Fibroblast of lung (primary cell): Measurements from ENCODE around the gene PLCXD3. TPM values are rescaled to one million over a fixed set of nuclear protein-coding genes. Genes with fewer than 3 reads are reported as not detected.

Source experiments
- DNase-seq, 2 donors: peaks; one replicate each; pipeline versions ENCODE4 v3.0.0 to v3.0.0-alpha.2; 2010; ENCODE audit warnings: low read depth in 2 of 2
- H2AFZ ChIP-seq: 2 replicates; pipeline ENCODE4 v1.5.1; 2012; ENCODE audit warnings: low read length, control low read depth, inconsistent platforms
- H3K27ac ChIP-seq: 2 replicates; pipeline ENCODE4 v1.5.1; 2011; ENCODE audit warnings: low read length, control low read depth; ENCODE audit not compliant: insufficient read depth
- H3K27me3 ChIP-seq: 2 replicates; pipeline ENCODE4 v1.5.1; 2011; ENCODE audit warnings: mild to moderate bottlenecking, low read length; ENCODE audit not compliant: control insufficient read depth, insufficient read depth
- H3K36me3 ChIP-seq: 2 replicates; pipeline ENCODE4 v1.5.1; 2011; ENCODE audit warnings: low read length; ENCODE audit not compliant: control insufficient read depth, insufficient read depth
- H3K4me1 ChIP-seq: 2 replicates; pipeline ENCODE4 v1.5.1; 2011; ENCODE audit warnings: low read length; ENCODE audit not compliant: control insufficient read depth, insufficient read depth; ENCODE audit errors: extremely low read depth
- H3K4me2 ChIP-seq: 2 replicates; pipeline ENCODE4 v1.5.1; 2011; ENCODE audit warnings: low read length, control low read depth; ENCODE audit not compliant: insufficient read depth; ENCODE audit errors: extremely low read depth
- H3K4me3 ChIP-seq, 4 experiments: fragments of 200-600 bp in 1 of 4; sonication (generic) in 1 of 4; replicated peaks in 1 of 4; 2 replicates each; pipeline ENCODE4 v1.5.1; 2011 to 2016; ENCODE audit warnings: low read length in 4 of 4, low read depth in 3 of 4, mild to moderate bottlenecking in 3 of 4, control low read depth in 2 of 4, inconsistent platforms in 1 of 4, mixed read lengths in 1 of 4; ENCODE audit not compliant: insufficient read depth in 1 of 4; ENCODE audit errors: control extremely low read depth in 1 of 4
- H3K79me2 ChIP-seq: 2 replicates; pipeline ENCODE4 v1.5.1; 2012; ENCODE audit warnings: mild to moderate bottlenecking, low read length, inconsistent platforms; ENCODE audit not compliant: control insufficient read depth, insufficient read depth
- H3K9ac ChIP-seq: 2 replicates; pipeline ENCODE4 v1.5.1; 2011; ENCODE audit warnings: mild to moderate bottlenecking, low read length, control low read depth; ENCODE audit not compliant: insufficient read depth
- H3K9me3 ChIP-seq: 2 replicates; pipeline ENCODE4 v1.5.1; 2012; ENCODE audit warnings: low read depth, low read length; ENCODE audit not compliant: control insufficient read depth, insufficient read depth
- H4K20me1 ChIP-seq: 2 replicates; pipeline ENCODE4 v1.5.1; 2011; ENCODE audit warnings: low read length; ENCODE audit not compliant: control insufficient read depth, insufficient read depth; ENCODE audit errors: extremely low read depth
- CTCF ChIP-seq, 2 donors: IDR thresholded peaks in 1 of 2; conservative IDR thresholded peaks in 1 of 2; 1 replicate in 1 of 2; 2 replicates in 1 of 2; pipeline ENCODE4 v1.5.1; 2011 to 2012; ENCODE audit warnings: low read length in 2 of 2, control low read depth in 1 of 2, inconsistent platforms in 1 of 2, low read depth in 1 of 2, mild to moderate bottlenecking in 1 of 2
- EZH2 ChIP-seq: IDR thresholded peaks from 2 replicates; pipeline ENCODE4 v1.5.1; 2012; ENCODE audit warnings: low read length, control low read depth, mild to moderate bottlenecking; ENCODE audit errors: missing control alignments
- polyA plus RNA-seq, 2 donors: library from polyadenylated mRNA; depleted of rRNA in 1 of 2; stranded (reverse) in 1 of 2; unstranded in 1 of 2; fragments of >200 nt; gene quantifications; 2 replicates each; pipeline ENCODE4 v1.2.1, GENCODE V29; 2011 to 2012; ENCODE audit warnings: missing spikeins in 1 of 2
- total RNA-seq: library from RNA; depleted of rRNA; stranded (reverse); fragments of >200 nt; gene quantifications from 2 replicates; pipeline ENCODE4 v1.2.1, GENCODE V29; 2014

The PLCXD3 gene
- total and polyA plus RNA-seq, 2 donors (not counting 1 experiment from before 2014, with no cell fraction given) = 0.02 to 1.3 TPM

- Histone ChIP-seq H3K36me3 (no peaks in the 10 kb centered on the region), H3K27ac (no peak overlapping the region), H3K9me3 (no peaks in the 10 kb centered on the region), H4K20me1 (no peaks in the 10 kb centered on the region), H3K79me2 (no peaks in the 10 kb centered on the region), H2AFZ (no peak overlapping the region), H3K4me1 (no peaks in the 10 kb centered on the region), H3K4me3 (no peak overlapping the region), H3K27me3 (no peaks in the 10 kb centered on the region), H3K9ac (no peak overlapping the region), H3K4me2 (no peak overlapping the region)
- TF ChIP-seq EZH2 = no peak
- peak in 1 of 2 donors; percentile 3 for TF ChIP-seq CTCF (conservative IDR thresholded peaks at IDR 0.05 in 1 of 2, IDR thresholded peaks at IDR 0.05 in 1 of 2; ENCODE audit: low read depth in 1 of 2, low read length in 2 of 2)
- peak in 1 of 2 donors; percentile 7 for DNase-seq
Measured at GRCh38 chr5:41519801-41520200, 9.4 kb upstream of the PLCXD3 start.

GRCh38 chr5:41517909-41518308 is 7.5 kb upstream of the PLCXD3 start:
- peak; percentile 19 to 39 for DNase-seq

GRCh38 chr5:41511241-41511640 is 840 bp upstream of the PLCXD3 start:
- no peaks in the 10 kb centered on the region for H3K79me2 ChIP-seq
- no peak for DNase-seq
- H3K4me2 ChIP-seq = no peak overlapping the region
- no peaks in the 10 kb centered on the region for H3K4me1 ChIP-seq
- H3K27me3 ChIP-seq = peaks cover 18% of the 10 kb centered on the region
- TF ChIP-seq CTCF (conservative IDR thresholded peaks at IDR 0.05 in 1 of 2, IDR thresholded peaks at IDR 0.05 in 1 of 2; ENCODE audit: low read depth in 1 of 2, low read length in 2 of 2) = no peak
- TF ChIP-seq EZH2 = no peak
- no peaks in the 10 kb centered on the region for H4K20me1 ChIP-seq
- H3K4me3 ChIP-seq = no peak overlapping the region
- H3K9ac ChIP-seq = no peak overlapping the region
- H3K27ac ChIP-seq = no peak overlapping the region
- no peaks in the 10 kb centered on the region for H3K9me3 ChIP-seq
- no peaks in the 10 kb centered on the region for H3K36me3 ChIP-seq
- H2AFZ ChIP-seq = no peak overlapping the region

More at GRCh38 chr5:41517909-41518308, 7.5 kb upstream of the PLCXD3 start:
- Histone ChIP-seq H3K9me3 (no peaks in the 10 kb centered on the region), H4K20me1 (no peaks in the 10 kb centered on the region), H3K79me2 (no peaks in the 10 kb centered on the region), H3K36me3 (no peaks in the 10 kb centered on the region), H2AFZ (no peak overlapping the region), H3K27me3 (no peaks in the 10 kb centered on the region), H3K9ac (no peak overlapping the region), H3K27ac (no peak overlapping the region), H3K4me1 (no peaks in the 10 kb centered on the region), H3K4me3 (no peak overlapping the region), H3K4me2 (no peak overlapping the region)
- no peak for TF ChIP-seq EZH2
- no peak for TF ChIP-seq CTCF (conservative IDR thresholded peaks at IDR 0.05 in 1 of 2, IDR thresholded peaks at IDR 0.05 in 1 of 2; ENCODE audit: low read depth in 1 of 2, low read length in 2 of 2)
